SK-N-SH (cell line): Measurements from ENCODE around the gene SLC25A17.

Experiments used
- ELF1 ChIP-seq: IDR thresholded peaks from 2 replicates; pipeline ENCODE4 v1.4.0; 2012
- EZH2phosphoT487 ChIP-seq: fragments of 200-600 bp; sonication (generic); IDR thresholded peaks from 2 replicates; pipeline ENCODE4 v1.6.1; 2017; ENCODE audit warnings: low read depth, mixed run types, mild to moderate bottlenecking, antibody characterized with exemption, moderate library complexity, borderline replicate concordance
- MXI1 ChIP-seq: IDR thresholded peaks from 2 replicates; pipeline ENCODE4 v1.6.1; 2012; ENCODE audit warnings: mild to moderate bottlenecking, low read depth, low read length, improper control_type of control experiment
- NFIC ChIP-seq: IDR thresholded peaks from 2 replicates; pipeline ENCODE4 v1.4.0; 2012; ENCODE audit warnings: borderline replicate concordance
- RAD21 ChIP-seq: IDR thresholded peaks from 2 replicates; pipeline ENCODE4 v1.6.1; 2012; ENCODE audit warnings: mild to moderate bottlenecking, low read length
- SMC3 ChIP-seq: IDR thresholded peaks from 2 replicates; pipeline ENCODE4 v1.6.1; 2012; ENCODE audit warnings: low read depth, low read length, improper control_type of control experiment
- TF ChIP-seq, protein P1 (sequence below): IDR thresholded peaks from 2 replicates; pipeline ENCODE4 v1.6.1; 2012; ENCODE audit warnings: mild to moderate bottlenecking, low read depth, low read length, moderate library complexity

DNA sequence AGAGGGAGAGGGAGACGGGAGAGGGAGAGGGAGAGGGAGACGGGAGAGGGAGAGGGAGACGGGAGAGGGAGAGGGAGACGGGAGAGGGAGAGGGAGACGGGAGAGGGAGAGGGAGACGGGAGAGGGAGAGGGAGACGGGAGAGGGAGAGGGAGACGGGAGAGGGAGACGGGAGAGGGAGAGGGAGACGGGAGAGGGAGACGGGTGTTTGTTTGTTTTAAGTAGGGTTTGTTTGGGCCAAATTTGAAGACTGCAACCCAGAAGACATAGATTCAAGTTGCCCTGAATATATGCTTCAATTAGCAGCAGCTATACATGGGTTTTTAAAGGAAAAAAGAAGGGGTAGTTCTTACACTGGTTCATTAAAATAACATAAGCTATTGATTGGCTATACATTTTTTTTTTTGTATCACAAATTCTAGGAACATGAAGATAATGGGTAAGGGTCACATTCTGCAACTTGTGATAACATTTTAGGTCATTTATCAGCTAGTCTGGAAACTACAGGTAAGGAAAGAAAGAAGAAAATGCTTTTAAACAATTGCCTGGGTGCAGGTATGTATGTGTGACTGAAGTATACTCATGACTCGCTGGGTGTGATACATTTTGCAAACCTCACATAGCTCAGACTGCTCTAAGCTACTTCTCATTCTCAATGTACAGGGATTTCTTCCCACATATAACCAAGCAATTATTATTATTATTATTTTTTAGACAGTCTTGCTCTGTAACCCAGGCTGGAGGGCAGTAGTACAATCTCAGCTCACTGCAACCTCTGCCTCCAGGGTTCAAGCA lies 72.5 kb downstream of the SLC25A17 start:
- TF ChIP-seq ELF1: no peak
- TF ChIP-seq SMC3: no peak
- TF ChIP-seq MXI1: no peak
- TF ChIP-seq RAD21: no peak
- TF ChIP-seq EZH2phosphoT487: no peak
- TF ChIP-seq, protein P1, sequence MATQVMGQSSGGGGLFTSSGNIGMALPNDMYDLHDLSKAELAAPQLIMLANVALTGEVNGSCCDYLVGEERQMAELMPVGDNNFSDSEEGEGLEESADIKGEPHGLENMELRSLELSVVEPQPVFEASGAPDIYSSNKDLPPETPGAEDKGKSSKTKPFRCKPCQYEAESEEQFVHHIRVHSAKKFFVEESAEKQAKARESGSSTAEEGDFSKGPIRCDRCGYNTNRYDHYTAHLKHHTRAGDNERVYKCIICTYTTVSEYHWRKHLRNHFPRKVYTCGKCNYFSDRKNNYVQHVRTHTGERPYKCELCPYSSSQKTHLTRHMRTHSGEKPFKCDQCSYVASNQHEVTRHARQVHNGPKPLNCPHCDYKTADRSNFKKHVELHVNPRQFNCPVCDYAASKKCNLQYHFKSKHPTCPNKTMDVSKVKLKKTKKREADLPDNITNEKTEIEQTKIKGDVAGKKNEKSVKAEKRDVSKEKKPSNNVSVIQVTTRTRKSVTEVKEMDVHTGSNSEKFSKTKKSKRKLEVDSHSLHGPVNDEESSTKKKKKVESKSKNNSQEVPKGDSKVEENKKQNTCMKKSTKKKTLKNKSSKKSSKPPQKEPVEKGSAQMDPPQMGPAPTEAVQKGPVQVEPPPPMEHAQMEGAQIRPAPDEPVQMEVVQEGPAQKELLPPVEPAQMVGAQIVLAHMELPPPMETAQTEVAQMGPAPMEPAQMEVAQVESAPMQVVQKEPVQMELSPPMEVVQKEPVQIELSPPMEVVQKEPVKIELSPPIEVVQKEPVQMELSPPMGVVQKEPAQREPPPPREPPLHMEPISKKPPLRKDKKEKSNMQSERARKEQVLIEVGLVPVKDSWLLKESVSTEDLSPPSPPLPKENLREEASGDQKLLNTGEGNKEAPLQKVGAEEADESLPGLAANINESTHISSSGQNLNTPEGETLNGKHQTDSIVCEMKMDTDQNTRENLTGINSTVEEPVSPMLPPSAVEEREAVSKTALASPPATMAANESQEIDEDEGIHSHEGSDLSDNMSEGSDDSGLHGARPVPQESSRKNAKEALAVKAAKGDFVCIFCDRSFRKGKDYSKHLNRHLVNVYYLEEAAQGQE: no peak
- no peak for TF ChIP-seq NFIC
